Left ventricle myocardium inferior (tissue), 1 donor: ENCODE data around the gene FIBIN. TPM values are rescaled to one million over a fixed set of nuclear protein-coding genes. Genes with fewer than 3 reads are reported as not detected.
A peak's percentile ranks its signal among the peaks of the same experiment; 100 is the strongest.
"Not testable (repeated sequence)": the region's sequence is repeated elsewhere in the genome, so short reads cannot be mapped to it uniquely, and the experiment has no call there.

ENCODE experiments used
- DNase-seq: peaks from one replicate; pipeline ENCODE4 v3.0.0-alpha.2; 2020
- H3K27ac ChIP-seq: fragments of 200-600 bp; replicated peaks from 2 replicates; pipeline ENCODE4 v1.8.0; 2021
- H3K27me3 ChIP-seq: fragments of 200-600 bp; 2 replicates; pipeline ENCODE4 v1.8.0; 2021; ENCODE audit warnings: low read depth
- H3K36me3 ChIP-seq: fragments of 200-600 bp; 2 replicates; pipeline ENCODE4 v1.8.0; 2021
- H3K4me1 ChIP-seq: fragments of 200-600 bp; 2 replicates; pipeline ENCODE4 v1.8.0; 2021
- H3K4me3 ChIP-seq: fragments of 200-600 bp; 2 replicates; pipeline ENCODE4 v1.8.0; 2021; ENCODE audit warnings: mild to moderate bottlenecking, moderate library complexity
- H3K9me3 ChIP-seq: fragments of 200-600 bp; replicated peaks from 2 replicates; pipeline ENCODE4 v1.8.0; 2021
- intact Hi-C: fragments of 100-400 bp; cut with micrococcal nuclease; formaldehyde crosslinking; loops from one replicate; pipeline ENCODE4 v1.11.0; 2022
- total RNA-seq: library from RNA; stranded (reverse); fragmentation: NEBNext Ultra II Directional; extraction: Animal tissue kit (Norgen Biotek cat#: 25700); gene quantifications from one replicate; pipeline ENCODE4 v1.2.1, GENCODE V29; 2021
- TF ChIP-seq, protein P1 (sequence below): fragments of 200-600 bp; IDR thresholded peaks from 2 replicates; pipeline ENCODE4 v1.8.0; 2021; ENCODE audit warnings: antibody characterized with exemption, mild to moderate bottlenecking, borderline replicate concordance
- donor health status: DM: no; HTN: yes; CAD: no; lungs with severe emphysema.

FIBIN gene
- total RNA-seq, 1 donor from 2014 or later = 10.5 TPM

DNA sequence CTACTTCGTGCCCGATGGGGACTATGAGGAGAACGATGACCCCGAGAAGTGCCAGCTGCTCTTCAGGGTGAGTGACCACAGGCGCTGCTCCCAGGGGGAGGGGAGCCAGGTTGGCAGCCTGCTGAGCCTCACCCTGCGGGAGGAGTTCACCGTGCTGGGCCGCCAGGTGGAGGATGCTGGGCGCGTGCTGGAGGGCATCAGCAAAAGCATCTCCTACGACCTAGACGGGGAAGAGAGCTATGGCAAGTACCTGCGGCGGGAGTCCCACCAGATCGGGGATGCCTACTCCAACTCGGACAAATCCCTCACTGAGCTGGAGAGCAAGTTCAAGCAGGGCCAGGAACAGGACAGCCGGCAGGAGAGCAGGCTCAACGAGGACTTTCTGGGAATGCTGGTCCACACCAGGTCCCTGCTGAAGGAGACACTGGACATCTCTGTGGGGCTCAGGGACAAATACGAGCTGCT lies 751 bp downstream of the FIBIN start:
- Histone ChIP-seq H3K9me3 (no peaks in the 10 kb centered on the region), H3K4me1 (no peaks in the 10 kb centered on the region), H3K4me3 (peak overlapping the region; percentile 67), H3K27ac (peak overlapping the region; percentile 86), H3K27me3 (peaks cover 28% of the 10 kb centered on the region), H3K36me3 (no peaks in the 10 kb centered on the region)
- intact Hi-C loops = no loop called here
- TF ChIP-seq, protein P1, sequence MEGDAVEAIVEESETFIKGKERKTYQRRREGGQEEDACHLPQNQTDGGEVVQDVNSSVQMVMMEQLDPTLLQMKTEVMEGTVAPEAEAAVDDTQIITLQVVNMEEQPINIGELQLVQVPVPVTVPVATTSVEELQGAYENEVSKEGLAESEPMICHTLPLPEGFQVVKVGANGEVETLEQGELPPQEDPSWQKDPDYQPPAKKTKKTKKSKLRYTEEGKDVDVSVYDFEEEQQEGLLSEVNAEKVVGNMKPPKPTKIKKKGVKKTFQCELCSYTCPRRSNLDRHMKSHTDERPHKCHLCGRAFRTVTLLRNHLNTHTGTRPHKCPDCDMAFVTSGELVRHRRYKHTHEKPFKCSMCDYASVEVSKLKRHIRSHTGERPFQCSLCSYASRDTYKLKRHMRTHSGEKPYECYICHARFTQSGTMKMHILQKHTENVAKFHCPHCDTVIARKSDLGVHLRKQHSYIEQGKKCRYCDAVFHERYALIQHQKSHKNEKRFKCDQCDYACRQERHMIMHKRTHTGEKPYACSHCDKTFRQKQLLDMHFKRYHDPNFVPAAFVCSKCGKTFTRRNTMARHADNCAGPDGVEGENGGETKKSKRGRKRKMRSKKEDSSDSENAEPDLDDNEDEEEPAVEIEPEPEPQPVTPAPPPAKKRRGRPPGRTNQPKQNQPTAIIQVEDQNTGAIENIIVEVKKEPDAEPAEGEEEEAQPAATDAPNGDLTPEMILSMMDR = no peak
- no peak for DNase-seq

DNA sequence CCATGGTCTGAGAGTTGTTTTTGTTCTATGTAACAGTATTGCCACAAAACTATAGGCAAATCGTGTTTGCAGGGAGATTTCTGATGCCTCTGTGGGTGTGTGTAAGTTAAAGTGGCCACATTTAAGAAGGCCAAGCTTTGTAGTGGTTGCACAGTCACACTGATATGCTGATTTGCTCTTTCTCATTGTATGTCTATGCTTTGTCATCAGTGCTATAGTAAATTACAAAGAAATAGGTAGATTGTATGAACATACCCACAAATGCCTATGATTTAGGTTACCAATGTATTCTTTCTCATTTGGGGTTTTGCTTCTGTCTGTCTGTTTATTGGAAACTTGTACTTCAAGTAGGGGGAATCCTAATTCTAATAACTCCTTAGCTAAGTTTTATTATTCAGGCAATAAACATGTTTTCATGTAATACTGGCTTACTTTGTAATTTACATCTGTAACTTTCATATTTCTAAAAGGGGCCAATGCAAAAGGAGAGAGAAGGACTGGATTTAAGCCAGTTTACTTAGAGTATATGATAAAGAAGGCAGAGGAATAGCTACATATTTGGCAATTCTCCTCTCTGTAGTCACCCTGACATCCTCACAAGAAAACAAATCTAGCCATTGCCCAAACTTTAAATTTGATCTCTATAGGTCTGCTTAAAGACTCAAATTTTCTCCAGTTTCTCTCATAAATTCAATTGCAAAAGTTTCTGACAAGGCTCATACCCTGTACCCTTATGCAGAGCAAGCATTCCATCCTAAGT lies 2.0 kb downstream of the FIBIN start:
- H3K4me1 ChIP-seq = no peaks in the 10 kb centered on the region
- DNase-seq = no peak
- intact Hi-C loops = no loop called here
- peak overlapping the region; percentile 86 for H3K27ac ChIP-seq
- H3K4me3 ChIP-seq = peak overlapping the region; percentile 67
- H3K9me3 ChIP-seq = no peaks in the 10 kb centered on the region
- H3K27me3 ChIP-seq = peaks cover 28% of the 10 kb centered on the region
- H3K36me3 ChIP-seq = no peaks in the 10 kb centered on the region
- TF ChIP-seq, protein P1 = no peak

DNA sequence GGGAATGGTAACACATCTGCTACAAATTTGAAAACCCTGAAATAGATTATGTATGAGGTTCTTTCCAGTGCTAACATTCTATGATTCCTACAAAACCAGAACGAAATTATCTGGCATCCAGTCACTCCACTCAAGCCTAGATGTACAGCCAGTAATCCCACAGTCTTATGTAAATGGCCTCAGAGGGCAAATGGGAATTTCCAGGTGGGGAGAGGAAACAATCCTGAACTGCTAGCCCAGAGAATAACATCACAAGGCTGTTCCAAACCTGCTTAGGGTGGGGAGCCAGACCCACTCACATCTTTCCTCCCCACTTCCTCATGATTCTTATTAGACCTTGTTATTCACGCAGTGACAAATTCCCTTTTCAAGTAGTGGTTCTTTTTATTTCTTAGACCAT lies 3.5 kb downstream of the FIBIN start:
- TF ChIP-seq, protein P1 = no peak
- no peaks in the 10 kb centered on the region for H3K4me1 ChIP-seq
- DNase-seq = no peak
- peaks cover 27% of the 10 kb centered on the region for H3K27me3 ChIP-seq
- H3K4me3 ChIP-seq = peak overlapping the region; percentile 67
- no peaks in the 10 kb centered on the region for H3K9me3 ChIP-seq
- no peaks in the 10 kb centered on the region for H3K36me3 ChIP-seq
- peak overlapping the region; percentile 18 for H3K27ac ChIP-seq
- intact Hi-C loops = no loop called here

DNA sequence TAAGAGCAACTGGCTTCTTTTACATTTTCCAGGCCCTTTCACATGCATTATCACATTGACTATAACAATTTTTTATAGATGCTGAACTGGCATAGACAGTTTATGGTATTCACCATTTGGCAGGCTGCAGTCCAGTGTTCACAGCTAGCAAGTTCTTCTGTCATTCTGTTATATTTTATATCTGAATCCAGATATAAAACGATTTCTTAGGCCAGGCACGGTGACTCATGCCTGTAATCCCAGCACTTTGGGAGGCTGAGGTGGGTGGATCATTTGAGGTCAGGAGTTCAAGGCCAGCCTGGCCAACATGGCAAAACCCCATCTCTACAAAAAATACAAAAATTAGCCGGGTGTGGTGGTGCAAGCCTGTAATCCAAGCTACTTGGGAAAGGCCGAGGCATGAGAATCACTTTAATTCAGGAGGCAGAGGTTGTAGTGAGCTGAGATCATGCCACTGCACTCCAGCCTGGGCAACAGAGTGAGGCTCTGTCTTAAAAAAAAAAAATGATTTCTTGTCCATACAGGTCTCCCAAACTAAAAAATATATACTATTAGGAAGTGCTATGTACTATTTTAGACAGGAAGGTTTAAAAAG lies 7.3 kb downstream of the FIBIN start:
- H3K36me3 ChIP-seq, H3K4me1 ChIP-seq, DNase-seq, H3K27me3 ChIP-seq, H3K9me3 ChIP-seq, H3K4me3 ChIP-seq, intact Hi-C loops, H3K27ac ChIP-seq: not testable (repeated sequence)

DNA sequence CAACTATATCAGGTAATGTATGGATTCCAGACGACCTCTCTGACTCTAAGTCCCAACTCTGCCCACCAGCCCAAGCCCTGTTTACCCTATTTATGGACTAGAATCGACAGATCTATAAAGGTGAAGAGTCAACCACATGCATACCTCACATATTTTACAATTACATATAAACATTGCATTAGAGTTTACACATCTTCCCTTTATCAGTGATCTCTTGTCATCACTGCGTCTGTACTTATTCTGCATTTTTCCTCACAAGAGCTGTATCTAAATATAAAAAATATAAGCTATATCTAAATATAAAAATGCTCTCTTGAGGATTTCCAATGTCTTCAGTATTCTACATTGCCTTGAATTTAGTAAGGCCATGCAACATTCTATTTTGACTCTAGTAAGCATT lies 8.5 kb downstream of the FIBIN start:
- no peaks in the 10 kb centered on the region for H3K27me3 ChIP-seq
- no peaks in the 10 kb centered on the region for H3K4me1 ChIP-seq
- no peaks in the 10 kb centered on the region for H3K36me3 ChIP-seq
- TF ChIP-seq, protein P1 = no peak
- no peak for DNase-seq
- H3K27ac ChIP-seq = no peak overlapping the region
- H3K9me3 ChIP-seq = no peaks in the 10 kb centered on the region
- no peak overlapping the region for H3K4me3 ChIP-seq
- intact Hi-C loops = no loop called here

DNA sequence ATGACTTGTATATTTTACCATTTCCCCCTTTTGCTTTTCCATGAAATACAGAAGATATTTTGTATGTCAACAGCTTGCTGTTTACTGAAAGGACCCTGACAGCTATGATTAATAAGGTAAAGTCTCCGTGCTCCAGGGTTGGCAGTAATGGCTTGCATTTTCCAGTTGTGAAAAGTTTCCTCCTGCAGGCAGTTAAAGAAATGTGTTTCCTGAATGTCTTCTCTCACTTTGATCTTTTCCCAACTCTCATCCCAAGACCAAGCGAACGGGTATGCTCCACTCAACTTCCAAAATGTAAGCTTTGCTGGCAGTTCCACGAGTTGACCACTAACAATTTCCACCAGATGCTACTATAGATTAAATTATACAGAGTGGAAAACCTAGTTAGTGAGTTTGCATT lies 8.9 kb downstream of the FIBIN start:
- DNase-seq = no peak

More for the DNA sequence above, 8.9 kb downstream of the FIBIN start:
- Histone ChIP-seq H3K36me3 (no peaks in the 10 kb centered on the region), H3K9me3 (no peaks in the 10 kb centered on the region), H3K4me1 (no peaks in the 10 kb centered on the region), H3K27me3 (no peaks in the 10 kb centered on the region), H3K4me3 (no peak overlapping the region), H3K27ac (no peak overlapping the region)
- TF ChIP-seq, protein P1 = no peak
- intact Hi-C loops = no loop called here
